ENCODE data around the gene SCUBE3. TPM values are rescaled to one million over a fixed set of nuclear protein-coding genes. Genes with fewer than 3 reads are reported as not detected.

Gene SCUBE3
- total RNA-seq, 1 donor from 2014 or later = 0.56 TPM

DNA sequence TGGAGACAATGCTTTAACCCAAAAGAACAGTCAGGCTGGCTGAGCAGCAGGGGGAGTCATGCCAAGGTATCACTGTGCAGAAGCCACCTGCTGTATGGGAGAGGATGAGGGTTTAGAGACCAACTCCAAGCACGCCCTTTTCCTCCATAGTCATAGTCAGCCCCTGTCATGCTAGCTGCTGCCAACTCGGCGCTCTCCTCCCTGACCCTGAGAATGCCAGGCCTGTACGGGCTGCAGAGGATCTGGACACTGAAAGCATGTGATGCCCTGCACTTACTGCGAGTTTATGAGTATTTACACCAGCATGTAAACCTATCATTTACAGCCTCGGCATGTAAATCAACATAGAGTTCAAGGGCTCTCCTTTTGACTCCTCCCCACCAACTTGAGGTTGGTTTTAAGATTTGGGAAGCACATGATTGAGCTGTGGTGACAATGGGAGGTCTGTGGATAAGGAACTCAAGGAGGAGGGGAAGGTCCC is 11.7 kb upstream of the SCUBE3 start:
- Histone ChIP-seq H3K27ac (no peak overlapping the region), H3K4me3 (no peak overlapping the region), H3K9me3 (no peaks in the 10 kb centered on the region), H3K36me3 (no peaks in the 10 kb centered on the region), H3K27me3 (ENCODE audit: low read depth) (peaks cover 7% of the 10 kb centered on the region), H3K4me1 (no peaks in the 10 kb centered on the region)
- DNase-seq (no peak), ATAC-seq (peak; percentile 43 to 60)
- TF ChIP-seq, protein P1, sequence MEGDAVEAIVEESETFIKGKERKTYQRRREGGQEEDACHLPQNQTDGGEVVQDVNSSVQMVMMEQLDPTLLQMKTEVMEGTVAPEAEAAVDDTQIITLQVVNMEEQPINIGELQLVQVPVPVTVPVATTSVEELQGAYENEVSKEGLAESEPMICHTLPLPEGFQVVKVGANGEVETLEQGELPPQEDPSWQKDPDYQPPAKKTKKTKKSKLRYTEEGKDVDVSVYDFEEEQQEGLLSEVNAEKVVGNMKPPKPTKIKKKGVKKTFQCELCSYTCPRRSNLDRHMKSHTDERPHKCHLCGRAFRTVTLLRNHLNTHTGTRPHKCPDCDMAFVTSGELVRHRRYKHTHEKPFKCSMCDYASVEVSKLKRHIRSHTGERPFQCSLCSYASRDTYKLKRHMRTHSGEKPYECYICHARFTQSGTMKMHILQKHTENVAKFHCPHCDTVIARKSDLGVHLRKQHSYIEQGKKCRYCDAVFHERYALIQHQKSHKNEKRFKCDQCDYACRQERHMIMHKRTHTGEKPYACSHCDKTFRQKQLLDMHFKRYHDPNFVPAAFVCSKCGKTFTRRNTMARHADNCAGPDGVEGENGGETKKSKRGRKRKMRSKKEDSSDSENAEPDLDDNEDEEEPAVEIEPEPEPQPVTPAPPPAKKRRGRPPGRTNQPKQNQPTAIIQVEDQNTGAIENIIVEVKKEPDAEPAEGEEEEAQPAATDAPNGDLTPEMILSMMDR (IDR thresholded peaks at IDR 0.05) = no peak
- intact Hi-C loops (cut with DNase I) = no loop called here

GRCh38 chr6:35203152-35203670 is 10.5 kb upstream of the SCUBE3 start:
- H3K27ac ChIP-seq = no peak overlapping the region

DNA sequence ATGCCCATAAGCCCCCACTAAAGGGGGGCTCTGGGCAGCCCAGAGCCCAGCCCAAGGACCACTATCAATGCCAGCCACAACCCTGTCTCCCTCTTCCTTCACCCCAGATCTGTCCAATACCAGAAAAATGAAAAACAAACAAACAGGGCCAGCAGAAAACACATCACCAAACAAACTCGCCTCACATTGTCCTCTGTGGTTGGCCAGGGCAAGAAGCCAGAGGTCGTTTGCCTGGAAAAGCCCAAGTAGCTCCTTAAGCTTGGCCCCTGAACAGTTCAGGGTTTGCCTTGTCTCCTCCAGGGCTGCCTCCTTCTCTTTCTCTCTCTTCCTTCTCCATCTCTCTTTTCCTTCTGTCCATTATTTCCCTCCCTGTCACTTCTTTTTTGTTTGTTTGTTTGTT is 10.1 kb upstream of the SCUBE3 start:
- TF ChIP-seq, protein P1 (IDR thresholded peaks at IDR 0.05) = no peak
- ATAC-seq = no peak
- no peak for DNase-seq
- intact Hi-C loops (cut with DNase I) = no loop called here
- no peak overlapping the region for H3K4me3 ChIP-seq
- H3K36me3 ChIP-seq = no peaks in the 10 kb centered on the region
- no peak overlapping the region for H3K27ac ChIP-seq
- H3K4me1 ChIP-seq = no peaks in the 10 kb centered on the region
- H3K27me3 ChIP-seq (ENCODE audit: low read depth) = peaks cover 7% of the 10 kb centered on the region
- no peaks in the 10 kb centered on the region for H3K9me3 ChIP-seq

More at GRCh38 chr6:35203152-35203670, 10.5 kb upstream of the SCUBE3 start:
- no peak for ATAC-seq
- TF ChIP-seq, protein P1 (IDR thresholded peaks at IDR 0.05) = no peak
- H3K4me3 ChIP-seq = no peak overlapping the region
- no peaks in the 10 kb centered on the region for H3K9me3 ChIP-seq
- H3K36me3 ChIP-seq = no peaks in the 10 kb centered on the region
- no peak for DNase-seq
- no peaks in the 10 kb centered on the region for H3K4me1 ChIP-seq
- H3K27me3 ChIP-seq (ENCODE audit: low read depth) = peaks cover 7% of the 10 kb centered on the region
- intact Hi-C loops (cut with DNase I) = no loop called here

DNA sequence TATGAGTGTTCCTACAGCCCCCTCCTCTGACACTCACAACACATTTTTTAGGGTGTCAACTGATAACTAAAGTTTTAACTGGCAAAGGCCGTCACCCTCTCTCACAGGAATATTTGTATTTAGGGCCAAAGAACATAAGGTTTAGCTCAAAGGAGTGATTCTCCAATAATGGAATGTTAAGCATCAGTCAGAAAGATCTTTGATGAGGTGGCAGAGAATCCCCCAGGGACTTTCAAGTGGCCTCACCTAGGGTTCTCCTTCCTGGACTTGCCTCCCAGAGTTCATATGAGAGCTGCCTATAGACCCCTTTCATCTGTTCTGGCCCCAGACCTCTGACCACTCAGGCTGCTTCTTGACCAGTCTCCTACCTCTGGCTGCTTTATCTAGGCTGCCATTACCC is 7.4 kb upstream of the SCUBE3 start:
- H3K27ac ChIP-seq = no peak overlapping the region
- DNase-seq (no peak), ATAC-seq (no peak)
- no peaks in the 10 kb centered on the region for H3K4me1 ChIP-seq
- no peaks in the 10 kb centered on the region for H3K36me3 ChIP-seq
- intact Hi-C loops (cut with DNase I) = no loop called here
- no peak overlapping the region for H3K4me3 ChIP-seq
- TF ChIP-seq, protein P1 (IDR thresholded peaks at IDR 0.05) = no peak
- H3K27me3 ChIP-seq (ENCODE audit: low read depth) = peaks cover 13% of the 10 kb centered on the region
- H3K9me3 ChIP-seq = no peaks in the 10 kb centered on the region

DNA sequence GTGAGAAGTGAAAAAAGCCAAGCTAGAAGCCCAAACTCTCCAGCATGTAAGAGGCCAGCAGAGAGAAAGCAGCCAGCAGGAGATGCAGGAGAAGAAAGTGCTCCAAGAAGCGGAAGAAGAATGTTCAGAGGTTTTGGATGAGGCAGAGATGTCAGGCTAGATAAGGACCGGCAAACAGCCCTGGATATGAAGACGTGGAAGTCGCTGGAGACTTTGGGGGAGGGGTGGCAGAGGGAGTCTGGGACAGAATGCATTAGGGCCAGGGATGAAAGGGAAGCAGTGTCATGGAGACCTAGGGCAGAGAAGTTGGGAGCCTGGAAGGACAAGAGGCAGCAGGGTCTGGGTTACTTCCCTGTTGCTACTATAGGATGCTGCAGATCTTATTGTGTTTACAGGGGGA is 5.3 kb upstream of the SCUBE3 start:
- DNase-seq = no peak
- peaks cover 4% of the 10 kb centered on the region for H3K4me1 ChIP-seq
- intact Hi-C loops (cut with DNase I) = no loop called here
- H3K27me3 ChIP-seq (ENCODE audit: low read depth) = peaks cover 32% of the 10 kb centered on the region
- TF ChIP-seq, protein P1 (IDR thresholded peaks at IDR 0.05) = no peak
- no peaks in the 10 kb centered on the region for H3K9me3 ChIP-seq
- no peak for ATAC-seq
- H3K36me3 ChIP-seq = no peaks in the 10 kb centered on the region
- H3K4me3 ChIP-seq = no peak overlapping the region
- H3K27ac ChIP-seq = no peak overlapping the region

All from lower lobe of right lung (tissue), 2 donors.